HEK293T (cell line): ENCODE measurements around the gene HMGA1.

Source experiments
- BHLHE40 ChIP-seq: fragments of 450-650 bp; IDR thresholded peaks from 2 replicates; pipeline ENCODE4 v1.6.1; 2016; ENCODE audit warnings: mild to moderate bottlenecking, moderate library complexity, borderline replicate concordance
- ELF4 ChIP-seq: fragments of 450-650 bp; IDR thresholded peaks from 2 replicates; pipeline ENCODE4 v1.6.1; 2017; ENCODE audit warnings: antibody characterized with exemption
- FOXA1 ChIP-seq: fragments of 450-650 bp; IDR thresholded peaks from 2 replicates; pipeline ENCODE4 v1.6.1; 2016; ENCODE audit warnings: mild to moderate bottlenecking
- FOXK2 ChIP-seq: fragments of 450-650 bp; IDR thresholded peaks from 2 replicates; pipeline ENCODE4 v1.6.1; 2016; ENCODE audit warnings: mild to moderate bottlenecking
- FOXM1 ChIP-seq: fragments of 450-650 bp; IDR thresholded peaks from 2 replicates; pipeline ENCODE4 v1.6.1; 2017; ENCODE audit warnings: mild to moderate bottlenecking, borderline replicate concordance
- L3MBTL2 ChIP-seq: fragments of 450-650 bp; conservative IDR thresholded peaks from 2 replicates; pipeline ENCODE4 v1.6.1; 2016; ENCODE audit warnings: mild to moderate bottlenecking
- LEF1 ChIP-seq: fragments of 450-650 bp; IDR thresholded peaks from 2 replicates; pipeline ENCODE4 v1.6.1; 2017; ENCODE audit warnings: mild to moderate bottlenecking, borderline replicate concordance
- SP1 ChIP-seq: fragments of 450-650 bp; IDR thresholded peaks from 2 replicates; pipeline ENCODE4 v1.6.1; 2017
- SUZ12 ChIP-seq: fragments of 450-650 bp; IDR thresholded peaks from 2 replicates; pipeline ENCODE4 v1.6.1; 2016; ENCODE audit warnings: mild to moderate bottlenecking
- TARDBP ChIP-seq: fragments of 450-650 bp; IDR thresholded peaks from 2 replicates; pipeline ENCODE4 v1.6.1; 2016
- ZNF384 ChIP-seq: fragments of 450-650 bp; IDR thresholded peaks from 2 replicates; pipeline ENCODE4 v1.6.1; 2016

- no peak for TF ChIP-seq SP1
- TF ChIP-seq FOXA1 = no peak
- no peak for TF ChIP-seq ZNF384
- no peak for TF ChIP-seq TARDBP
- no peak for TF ChIP-seq SUZ12
- TF ChIP-seq FOXM1 = no peak
- TF ChIP-seq BHLHE40 = no peak
- TF ChIP-seq LEF1 = no peak
- no peak for TF ChIP-seq FOXK2
- no peak for TF ChIP-seq L3MBTL2
- no peak for TF ChIP-seq ELF4
Observed at GRCh38 chr6:34205916-34206315, 30.8 kb upstream of the HMGA1 start.
